ENCODE measurements around the gene SLCO4A1. TPM values are rescaled to one million over a fixed set of nuclear protein-coding genes. Genes with fewer than 3 reads are reported as not detected.

Gene SLCO4A1
- total RNA-seq, 2 experiments from 2014 or later = 66.5 to 68.4 TPM

DNA sequence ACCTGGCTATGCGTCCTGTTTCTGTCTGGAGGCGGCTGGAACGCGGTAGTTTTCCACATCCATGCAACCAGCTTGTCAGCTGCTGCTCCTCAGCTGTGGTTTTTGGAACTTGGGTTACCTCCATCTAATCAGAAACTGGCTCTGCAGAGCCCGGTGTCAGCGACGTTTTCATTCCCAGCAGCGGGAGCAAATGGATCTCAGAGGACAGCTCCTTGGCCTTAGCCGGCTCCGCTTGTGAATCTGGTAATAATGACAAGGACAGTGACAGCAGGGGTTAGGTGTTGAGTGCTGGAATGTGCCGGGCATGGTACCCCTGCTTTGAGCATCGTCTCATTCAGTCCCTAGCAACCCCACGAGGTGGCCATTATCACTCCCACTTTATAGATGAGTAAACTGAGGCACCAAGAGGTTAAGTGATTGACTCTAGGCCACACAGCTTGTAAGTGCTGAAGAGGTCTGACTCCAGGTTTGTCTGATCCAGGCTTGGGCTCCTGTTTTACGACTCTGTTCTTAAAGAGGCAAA lies 1.3 kb downstream of the SLCO4A1 start:
- CTCF ChIA-PET = interaction anchor here (1.4 to 2.8 kb wide), 6 partner anchors 20 to 234 kb away, joined by 3 to 14 read pairs (median 8); no protein-coding TSS in a partner anchor
- Mint-ChIP-seq H3K9me3 (no peaks in the 10 kb centered on the region), H3K4me1 (ENCODE audit: low read depth) (peaks cover 26% of the 10 kb centered on the region), H3K27ac (no peak overlapping the region), H3K27me3 (peaks cover 5% of the 10 kb centered on the region), H3K36me3 (ENCODE audit: low read depth) (peaks cover 28% of the 10 kb centered on the region), H3K4me3 (peak overlapping the region; percentile 79)
- TF ChIP-seq, protein P1, sequence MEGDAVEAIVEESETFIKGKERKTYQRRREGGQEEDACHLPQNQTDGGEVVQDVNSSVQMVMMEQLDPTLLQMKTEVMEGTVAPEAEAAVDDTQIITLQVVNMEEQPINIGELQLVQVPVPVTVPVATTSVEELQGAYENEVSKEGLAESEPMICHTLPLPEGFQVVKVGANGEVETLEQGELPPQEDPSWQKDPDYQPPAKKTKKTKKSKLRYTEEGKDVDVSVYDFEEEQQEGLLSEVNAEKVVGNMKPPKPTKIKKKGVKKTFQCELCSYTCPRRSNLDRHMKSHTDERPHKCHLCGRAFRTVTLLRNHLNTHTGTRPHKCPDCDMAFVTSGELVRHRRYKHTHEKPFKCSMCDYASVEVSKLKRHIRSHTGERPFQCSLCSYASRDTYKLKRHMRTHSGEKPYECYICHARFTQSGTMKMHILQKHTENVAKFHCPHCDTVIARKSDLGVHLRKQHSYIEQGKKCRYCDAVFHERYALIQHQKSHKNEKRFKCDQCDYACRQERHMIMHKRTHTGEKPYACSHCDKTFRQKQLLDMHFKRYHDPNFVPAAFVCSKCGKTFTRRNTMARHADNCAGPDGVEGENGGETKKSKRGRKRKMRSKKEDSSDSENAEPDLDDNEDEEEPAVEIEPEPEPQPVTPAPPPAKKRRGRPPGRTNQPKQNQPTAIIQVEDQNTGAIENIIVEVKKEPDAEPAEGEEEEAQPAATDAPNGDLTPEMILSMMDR (IDR thresholded peaks at IDR 0.05) = no peak
- POLR2A ChIA-PET = interaction anchor here (0.9 to 3.4 kb wide), 10 partner anchors 10 to 589 kb away, joined by 3 to 12 read pairs (median 4); partner anchors contain the start of gene MRGBP
- intact Hi-C loops (cut with micrococcal nuclease) = no loop called here
- DNase-seq (no peak), ATAC-seq (no peak)

DNA sequence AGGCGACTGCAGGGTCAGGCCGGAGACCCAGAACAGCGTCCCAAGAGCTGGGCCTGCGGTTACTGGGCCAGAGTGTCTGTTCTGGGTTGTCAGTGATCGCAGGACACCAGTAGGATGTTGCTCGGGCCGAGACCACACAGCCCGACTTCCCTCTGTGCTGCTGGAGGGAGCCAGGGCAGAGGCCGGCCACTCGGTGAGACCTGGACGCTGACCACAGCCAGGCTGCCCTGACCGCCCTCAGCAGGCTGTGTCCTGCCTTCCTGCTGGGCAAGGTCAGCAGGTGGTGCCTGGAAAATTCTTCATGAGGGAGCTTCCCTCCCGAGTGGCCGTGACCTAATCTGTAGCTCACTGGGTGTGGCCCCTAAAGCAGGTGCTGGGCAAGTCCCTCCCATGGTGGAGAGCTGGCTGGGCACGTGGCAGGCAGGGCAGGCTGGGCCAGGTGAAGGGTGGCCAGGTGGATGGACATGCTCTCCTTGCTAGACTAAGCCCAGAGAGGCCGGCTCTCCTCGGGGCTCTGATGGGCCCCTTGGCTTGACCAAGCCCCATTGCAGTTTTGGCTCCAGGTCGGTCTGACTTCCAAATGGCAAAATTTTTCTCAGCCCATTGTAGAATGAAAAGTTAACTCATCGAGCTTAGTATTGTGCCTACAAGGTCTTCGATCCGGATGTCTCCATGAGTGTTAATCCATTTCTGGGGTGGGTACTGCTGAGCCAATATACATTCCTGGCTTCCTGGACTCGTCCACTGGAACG lies 1.9 kb downstream of the SLCO4A1 start:
- TF ChIP-seq, protein P1 (IDR thresholded peaks at IDR 0.05) = no peak
- ChIA-PET CTCF (interaction anchor here (2.0 to 2.3 kb wide), 2 partner anchors 27 to 144 kb away, joined by 8 to 14 read pairs; no protein-coding TSS in a partner anchor), POLR2A (interaction anchor here (1.1 to 3.4 kb wide), 5 partner anchors 9 to 151 kb away, joined by 3 to 11 read pairs (median 4); partner anchors contain the start of gene MRGBP)
- Mint-ChIP-seq H3K36me3 (ENCODE audit: low read depth) (peaks cover 28% of the 10 kb centered on the region), H3K9me3 (no peaks in the 10 kb centered on the region), H3K27me3 (peaks cover 2% of the 10 kb centered on the region), H3K4me3 (peak overlapping the region; percentile 79), H3K27ac (no peak overlapping the region), H3K4me1 (ENCODE audit: low read depth) (peaks cover 31% of the 10 kb centered on the region)
- intact Hi-C loops (cut with micrococcal nuclease) = no loop called here
- ATAC-seq = no peak
- DNase-seq = no peak

DNA sequence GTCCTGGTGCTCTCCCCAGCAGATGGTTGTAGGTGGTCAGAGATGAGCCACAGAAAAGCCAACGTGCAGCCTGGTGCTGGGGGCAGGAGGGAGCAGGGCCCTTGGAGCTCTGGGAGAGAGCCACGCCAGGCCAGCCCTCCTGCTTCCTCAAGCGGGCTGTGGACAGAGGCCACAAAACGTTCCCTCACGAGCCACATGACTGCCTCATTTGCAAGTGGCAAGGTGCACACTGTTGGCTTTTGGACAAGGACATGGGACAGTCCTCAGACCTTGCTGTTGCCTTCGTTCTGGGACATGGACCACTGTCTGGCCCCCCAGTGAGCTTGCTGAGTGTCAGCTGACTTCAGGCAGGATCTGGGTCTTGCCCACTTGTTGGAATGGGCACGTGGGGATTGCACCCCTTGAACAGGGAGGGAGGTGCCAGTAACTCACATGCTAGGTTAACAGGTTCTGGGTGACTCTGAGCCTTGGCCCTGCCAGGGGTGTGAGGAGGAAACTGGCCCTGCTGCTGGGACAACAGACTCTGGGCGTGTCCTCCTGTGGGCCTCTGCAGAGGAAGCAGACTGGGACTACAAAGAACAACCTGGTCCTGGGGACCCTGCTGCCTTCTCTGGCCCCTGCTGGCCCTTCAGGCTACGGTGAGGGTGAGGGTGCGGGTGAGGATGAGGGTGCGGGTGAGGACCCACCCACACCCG lies 2.6 kb downstream of the SLCO4A1 start:
- ChIA-PET CTCF (no interaction called here), POLR2A (interaction anchor here (1.2 kb wide), 1 partner anchor 21 kb away, joined by 3 read pairs; no protein-coding TSS in a partner anchor)
- Mint-ChIP-seq H3K9me3 (no peaks in the 10 kb centered on the region), H3K36me3 (ENCODE audit: low read depth) (peaks cover 32% of the 10 kb centered on the region), H3K27me3 (no peaks in the 10 kb centered on the region), H3K4me1 (ENCODE audit: low read depth) (peaks cover 37% of the 10 kb centered on the region), H3K27ac (no peak overlapping the region), H3K4me3 (peak overlapping the region; percentile 79)
- DNase-seq = no peak
- intact Hi-C loops (cut with micrococcal nuclease) = no loop called here
- no peak for ATAC-seq
- TF ChIP-seq, protein P1 (IDR thresholded peaks at IDR 0.05) = no peak

DNA sequence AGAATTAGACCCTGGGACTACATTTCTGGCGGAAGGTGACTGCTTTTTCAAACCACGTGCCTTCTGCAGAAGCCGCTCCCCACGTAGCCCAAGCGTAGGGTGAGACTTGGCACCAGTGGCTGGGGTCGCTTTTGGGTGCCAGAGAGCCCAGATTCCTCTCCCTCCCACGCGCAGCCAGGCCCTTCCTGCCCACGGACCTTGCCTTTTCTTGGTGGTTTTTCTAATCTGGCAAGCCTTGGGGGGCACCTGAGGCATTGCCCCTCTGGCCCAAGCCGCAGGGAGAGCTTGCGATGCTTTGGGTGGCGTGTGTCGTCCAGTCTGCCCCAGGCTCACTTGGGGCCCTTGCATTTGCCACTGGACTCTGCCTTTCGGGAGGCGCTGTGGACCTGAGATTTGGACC lies 3.3 kb downstream of the SLCO4A1 start:
- Mint-ChIP-seq H3K27ac (no peak overlapping the region), H3K36me3 (ENCODE audit: low read depth) (peaks cover 39% of the 10 kb centered on the region), H3K4me3 (no peak overlapping the region), H3K9me3 (no peaks in the 10 kb centered on the region), H3K27me3 (no peaks in the 10 kb centered on the region), H3K4me1 (ENCODE audit: low read depth) (peaks cover 44% of the 10 kb centered on the region)
- DNase-seq (no peak), ATAC-seq (no peak)
- CTCF ChIA-PET = no interaction called here
- intact Hi-C loops (cut with micrococcal nuclease) = no loop called here
- TF ChIP-seq, protein P1 (IDR thresholded peaks at IDR 0.05) = no peak
- POLR2A ChIA-PET = no interaction called here
